HG03159 (cell line): ENCODE data around the gene OPRL1.

Experiments used
- ATAC-seq: cut with Tn5 transposase; IDR thresholded peaks from one replicate; pipeline ENCODE4 v1.9.1; 2021; ENCODE audit warnings: mild to moderate bottlenecking, moderate library complexity; ENCODE audit not compliant: unreplicated experiment

OPRL1 gene

DNA sequence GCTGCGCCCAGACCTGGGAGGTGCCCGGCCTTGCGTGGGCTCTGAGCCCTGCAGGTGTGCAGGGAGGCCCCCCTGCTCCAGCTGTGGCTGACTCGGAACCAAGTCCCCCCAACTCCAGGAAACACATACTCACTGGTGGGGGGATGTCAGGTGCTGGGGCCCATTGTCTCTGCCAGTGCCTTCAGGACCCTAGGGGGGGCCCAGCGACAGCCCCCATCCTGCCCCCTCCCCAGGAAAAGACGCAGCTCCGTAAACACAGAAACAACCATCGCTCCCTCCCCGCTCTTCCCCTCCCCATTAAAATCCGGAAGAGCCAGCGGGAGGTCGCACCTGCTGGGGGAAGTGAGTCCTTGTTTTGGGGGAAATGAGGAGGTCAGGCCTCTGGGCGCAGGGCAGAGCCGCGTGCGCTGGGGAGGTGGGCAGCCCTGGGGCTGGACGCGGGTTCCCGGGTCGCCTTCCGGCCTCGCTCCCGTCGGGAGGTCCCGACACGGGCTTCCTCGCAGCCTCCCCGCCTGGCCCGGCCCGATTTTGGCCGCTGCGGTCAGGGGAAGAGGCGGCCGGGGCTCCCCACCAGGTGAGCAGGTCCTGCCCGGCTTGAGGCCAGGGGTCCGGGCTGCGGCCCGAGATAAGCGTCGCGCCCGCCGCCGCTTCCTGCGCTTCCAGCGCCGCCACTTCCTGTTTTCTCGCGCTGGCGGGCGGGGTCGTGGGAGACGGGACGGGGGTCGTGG, 37.7 kb upstream of the OPRL1 start:
- no peak for ATAC-seq

- ATAC-seq, result no peak
Measured at GRCh38 chr20:64043768-64044167, 36.1 kb upstream of the OPRL1 start.

DNA sequence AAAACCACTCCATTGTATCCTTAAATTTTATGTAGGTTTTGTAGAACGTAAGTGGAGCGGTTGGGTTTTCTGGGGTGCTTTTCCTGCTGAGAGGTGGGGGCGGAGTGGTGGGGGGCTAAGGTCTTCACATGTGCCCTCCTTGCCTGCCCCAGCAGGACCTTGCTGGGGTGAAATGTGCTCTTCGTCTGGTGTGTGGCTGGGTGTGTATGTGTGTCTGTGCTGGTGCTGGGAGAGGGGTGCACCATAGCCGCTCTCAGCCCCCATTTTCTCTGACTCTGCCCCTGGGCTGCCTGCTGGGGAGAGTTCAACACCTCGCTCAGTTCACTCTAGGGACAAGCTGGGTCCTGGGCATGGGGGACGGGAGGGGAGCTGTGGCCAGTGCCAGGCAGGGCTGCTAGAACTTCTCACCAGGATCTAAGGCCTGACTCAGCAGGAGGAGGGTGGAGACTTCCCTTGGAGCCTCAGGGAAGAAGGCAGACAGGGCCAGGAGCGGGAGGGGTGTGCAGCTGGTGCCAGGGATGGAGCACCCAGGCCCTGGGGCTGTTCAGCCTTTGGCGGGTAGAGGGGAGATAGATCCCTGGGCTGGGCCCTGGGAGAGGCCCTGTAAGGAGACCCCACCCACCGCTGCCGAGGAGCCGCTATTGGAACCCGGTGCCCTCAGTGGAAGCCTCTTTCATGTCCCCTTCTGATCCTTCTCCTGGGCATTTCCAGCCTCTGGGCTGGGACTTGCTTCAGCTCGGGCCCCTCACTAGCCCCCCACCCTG, 35.2 kb upstream of the OPRL1 start:
- ATAC-seq, result no peak

DNA sequence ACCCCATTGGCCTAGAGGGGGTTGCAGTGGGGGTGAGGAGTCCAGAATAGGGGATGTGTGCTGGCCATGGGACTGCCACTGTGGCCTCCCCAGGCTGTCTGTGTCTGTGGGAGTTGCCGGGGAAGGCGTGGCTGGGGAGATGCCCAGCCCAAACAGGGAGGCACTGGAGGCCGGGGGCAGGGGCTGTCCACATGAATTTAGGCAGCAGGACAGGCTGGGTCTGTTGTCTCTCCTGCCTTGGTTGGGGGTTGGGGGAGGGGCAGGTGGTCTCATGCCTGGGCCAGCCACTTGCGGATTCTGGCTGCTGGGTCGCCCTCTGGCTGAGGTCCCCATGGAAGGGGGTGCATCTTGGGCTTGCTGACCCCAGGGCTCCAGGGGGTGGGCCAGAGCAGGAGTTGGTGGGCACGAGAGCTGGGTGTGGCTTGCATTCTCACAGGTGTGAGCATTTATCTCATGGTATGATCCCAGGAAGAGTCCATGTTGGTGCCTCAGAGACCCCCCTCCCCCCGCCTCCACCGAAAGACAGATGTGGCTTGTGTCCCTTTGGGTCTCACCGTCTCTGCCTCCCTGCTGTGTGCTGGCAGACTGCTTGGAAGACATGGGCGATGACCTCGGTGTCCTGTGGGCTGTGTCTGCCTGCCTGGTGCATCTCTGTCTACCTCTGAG, 34.4 kb upstream of the OPRL1 start:
- ATAC-seq, result no peak

DNA sequence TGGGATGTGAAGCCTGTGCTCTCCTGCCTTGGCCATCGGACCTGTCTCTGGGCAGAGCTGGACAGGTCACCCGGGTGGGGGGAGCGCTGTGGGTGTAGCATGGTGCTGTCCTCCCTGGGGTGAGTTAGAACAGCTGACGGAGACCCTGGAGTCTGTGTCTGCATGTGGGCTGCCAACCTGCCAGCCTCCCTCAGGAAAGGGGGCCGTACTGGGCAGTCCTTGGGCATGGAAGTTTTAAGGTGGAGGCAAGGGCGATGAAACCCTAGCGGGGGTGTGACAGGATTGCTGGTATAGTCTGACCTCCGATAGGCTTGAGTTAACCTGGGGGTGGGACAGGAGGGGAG, 32.9 kb upstream of the OPRL1 start:
- no peak for ATAC-seq

- ATAC-seq, result no peak
Measured at GRCh38 chr20:64047968-64048401, 31.9 kb upstream of the OPRL1 start.

DNA sequence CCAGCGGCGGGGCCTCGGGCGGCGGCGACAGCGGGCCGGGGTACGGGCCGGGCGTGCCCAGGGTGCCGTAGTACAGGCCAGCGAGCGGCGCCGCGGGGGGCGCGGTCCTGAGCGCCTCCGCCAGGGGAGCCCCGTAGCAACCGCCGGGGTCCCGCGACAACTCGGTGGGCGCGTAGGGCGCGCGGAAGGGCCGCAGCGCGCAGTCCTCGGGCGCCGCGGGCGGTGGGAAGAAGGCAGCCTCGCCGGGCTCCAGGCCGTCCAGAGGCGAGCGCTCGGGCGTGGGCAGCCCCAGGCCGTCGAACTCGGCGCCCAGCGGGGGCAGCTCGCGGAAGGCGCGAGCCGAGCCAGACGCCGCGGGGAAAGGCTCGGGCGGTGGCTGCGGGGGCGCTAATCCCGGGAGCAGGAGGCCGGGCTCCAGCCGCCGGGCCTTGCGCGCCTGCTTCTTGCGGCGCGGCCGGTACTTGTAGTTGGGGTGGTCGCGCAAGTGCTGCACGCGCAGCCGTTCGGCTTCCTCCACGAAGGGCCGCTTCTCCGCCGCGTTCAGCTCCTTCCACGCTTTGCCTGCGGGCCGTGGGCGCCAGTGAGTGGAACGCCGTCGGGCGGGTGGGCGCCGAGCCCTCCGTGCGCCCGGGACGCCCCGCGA, 31.4 kb upstream of the OPRL1 start:
- ATAC-seq, result no peak

DNA sequence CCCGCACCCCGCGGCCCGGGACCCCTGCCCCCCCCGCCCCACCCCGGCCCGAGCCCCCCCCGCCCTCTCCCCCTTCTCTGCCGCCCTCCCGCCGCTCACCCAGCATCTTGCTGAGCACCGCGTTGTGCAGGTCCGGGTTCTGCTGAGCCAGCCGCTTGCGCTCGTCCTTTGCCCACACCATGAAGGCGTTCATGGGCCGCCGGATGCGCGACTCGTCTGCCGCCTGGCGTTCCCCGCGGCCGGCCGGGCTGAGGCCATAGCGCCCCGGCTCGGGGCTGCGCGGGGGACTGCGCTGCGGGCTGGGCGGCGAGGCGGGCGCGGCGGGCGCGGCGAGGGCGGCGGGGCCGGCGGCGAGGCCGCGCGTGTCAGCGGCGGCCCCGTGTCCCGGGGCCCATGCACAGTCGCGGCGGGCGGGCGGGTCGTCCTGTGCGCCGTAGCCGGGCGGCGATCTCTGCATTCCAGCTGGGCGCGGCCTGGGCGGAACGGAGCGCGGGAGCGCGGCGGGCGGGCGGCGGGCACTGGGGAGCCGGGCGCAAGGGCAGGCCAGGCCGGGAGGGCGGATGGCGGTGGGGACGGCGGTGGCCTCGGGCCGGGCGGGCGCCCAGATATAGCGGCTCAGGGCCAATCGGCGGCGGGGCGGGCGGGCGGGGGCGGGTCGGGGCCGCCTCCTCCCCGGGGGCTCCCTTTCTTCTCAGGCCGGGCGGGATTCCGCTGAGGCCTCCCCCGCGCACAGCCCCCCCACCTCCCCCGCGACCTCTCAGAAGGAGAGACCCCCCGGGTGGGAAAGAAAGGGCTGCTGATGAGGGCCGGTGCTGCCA, 30.6 kb upstream of the OPRL1 start, which contains the start of gene SOX18:
Gene SOX18 (minus strand): TSS at position 580 of the 818 bp plus-strand sequence. CDS start 123 bp downstream, at position 457.
- no peak for ATAC-seq

- no peak for ATAC-seq
Measured at GRCh38 chr20:64049878-64050260, 30.0 kb upstream of the OPRL1 start.

DNA sequence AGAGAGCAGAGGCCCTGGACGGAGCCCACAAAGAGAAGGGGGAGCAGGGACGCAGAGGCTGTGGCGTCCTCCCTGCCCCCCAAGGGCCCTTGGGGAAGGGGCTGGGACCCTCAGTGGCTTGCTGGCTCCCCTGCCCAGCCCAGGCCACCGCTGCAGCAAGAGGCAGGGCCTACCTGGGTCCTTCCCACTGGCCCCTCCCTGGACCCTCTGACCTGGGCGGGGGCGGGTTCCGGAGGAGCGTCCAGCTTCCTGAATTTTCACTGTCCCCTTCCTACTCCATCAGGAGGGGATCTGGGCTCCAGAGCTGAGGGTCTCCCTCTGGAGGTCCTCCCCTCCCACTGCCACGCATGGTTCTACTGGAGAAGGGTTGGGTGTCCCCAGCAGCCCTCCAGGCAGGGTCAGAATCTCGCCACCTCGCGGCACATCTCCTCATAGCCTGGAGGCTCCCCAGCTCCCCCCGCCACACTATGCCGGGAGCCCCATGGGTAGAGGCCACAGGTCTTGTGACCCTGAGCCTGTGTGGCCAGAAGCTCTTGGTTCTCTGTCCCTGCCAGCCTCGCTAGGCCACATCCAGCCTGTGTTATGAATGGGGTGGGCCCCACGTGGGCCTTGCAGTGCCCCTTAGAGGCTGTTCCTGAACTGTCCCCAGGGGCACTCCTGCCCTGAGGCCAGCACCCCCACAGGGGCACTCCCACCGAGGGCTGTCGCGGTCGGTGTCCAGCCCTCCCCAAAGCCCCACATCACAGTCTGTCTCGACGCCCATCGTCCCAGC, 29.4 kb upstream of the OPRL1 start:
- no peak for ATAC-seq

GRCh38 chr20:64051033-64051452, 28.8 kb upstream of the OPRL1 start:
- ATAC-seq, result no peak

DNA sequence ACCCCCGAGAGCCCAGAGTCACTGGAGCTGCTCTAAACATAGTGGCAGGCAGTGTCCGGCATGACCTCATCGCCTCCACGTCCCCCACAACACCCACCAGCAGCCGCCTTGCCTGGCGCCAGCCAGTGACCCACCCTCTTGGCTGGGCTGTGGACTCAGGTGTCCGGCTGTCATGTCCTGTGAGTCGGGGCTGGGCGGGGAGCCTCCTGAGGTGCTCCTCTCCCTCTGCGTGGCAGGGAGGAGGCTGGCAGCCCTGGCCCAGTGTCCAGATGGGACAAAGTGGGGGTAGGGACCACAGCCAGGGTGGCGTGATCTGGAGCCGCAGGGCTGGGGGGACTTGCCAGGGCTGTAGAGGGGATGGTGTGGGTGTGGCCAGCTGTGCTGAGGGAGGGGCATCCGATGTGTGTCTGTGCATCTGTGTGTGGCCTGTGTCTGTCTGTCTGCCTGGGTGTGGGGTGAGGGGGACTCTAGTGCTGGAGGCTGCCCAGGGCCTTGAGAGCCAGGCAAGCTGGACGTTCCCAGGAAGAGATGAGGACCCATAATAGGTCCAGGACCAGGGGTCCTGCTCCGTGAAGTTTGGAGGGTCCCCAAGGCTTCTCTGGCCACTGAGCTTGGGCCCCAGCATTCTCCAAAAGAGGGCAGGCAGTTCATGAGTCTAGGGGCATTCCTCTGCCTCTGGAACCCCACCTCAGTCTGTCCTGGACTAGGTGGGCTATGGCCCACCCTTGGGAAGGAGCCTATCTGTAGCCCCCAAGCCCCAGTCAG, 28.1 kb upstream of the OPRL1 start:
- no peak for ATAC-seq

DNA sequence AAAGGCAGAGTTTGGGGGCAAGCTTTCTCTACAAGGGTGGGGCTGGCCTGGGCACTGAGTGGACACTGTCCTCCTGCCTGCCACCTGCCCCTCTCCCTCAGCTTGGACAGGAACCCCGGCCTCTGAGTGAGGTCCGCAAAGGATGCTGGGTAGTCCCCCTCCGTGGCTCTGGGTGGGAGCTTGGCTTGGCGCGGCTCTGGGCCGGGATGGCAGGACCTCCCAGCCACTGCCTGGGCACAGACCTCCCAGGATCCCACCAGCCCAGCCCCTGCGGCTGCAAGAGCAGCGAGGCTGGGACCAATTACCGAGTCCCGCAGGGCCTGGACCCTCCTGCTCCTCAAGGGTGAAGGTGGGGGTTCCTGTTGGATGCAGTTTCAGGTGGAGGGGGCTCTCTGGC, 27.6 kb upstream of the OPRL1 start:
- no peak for ATAC-seq

DNA sequence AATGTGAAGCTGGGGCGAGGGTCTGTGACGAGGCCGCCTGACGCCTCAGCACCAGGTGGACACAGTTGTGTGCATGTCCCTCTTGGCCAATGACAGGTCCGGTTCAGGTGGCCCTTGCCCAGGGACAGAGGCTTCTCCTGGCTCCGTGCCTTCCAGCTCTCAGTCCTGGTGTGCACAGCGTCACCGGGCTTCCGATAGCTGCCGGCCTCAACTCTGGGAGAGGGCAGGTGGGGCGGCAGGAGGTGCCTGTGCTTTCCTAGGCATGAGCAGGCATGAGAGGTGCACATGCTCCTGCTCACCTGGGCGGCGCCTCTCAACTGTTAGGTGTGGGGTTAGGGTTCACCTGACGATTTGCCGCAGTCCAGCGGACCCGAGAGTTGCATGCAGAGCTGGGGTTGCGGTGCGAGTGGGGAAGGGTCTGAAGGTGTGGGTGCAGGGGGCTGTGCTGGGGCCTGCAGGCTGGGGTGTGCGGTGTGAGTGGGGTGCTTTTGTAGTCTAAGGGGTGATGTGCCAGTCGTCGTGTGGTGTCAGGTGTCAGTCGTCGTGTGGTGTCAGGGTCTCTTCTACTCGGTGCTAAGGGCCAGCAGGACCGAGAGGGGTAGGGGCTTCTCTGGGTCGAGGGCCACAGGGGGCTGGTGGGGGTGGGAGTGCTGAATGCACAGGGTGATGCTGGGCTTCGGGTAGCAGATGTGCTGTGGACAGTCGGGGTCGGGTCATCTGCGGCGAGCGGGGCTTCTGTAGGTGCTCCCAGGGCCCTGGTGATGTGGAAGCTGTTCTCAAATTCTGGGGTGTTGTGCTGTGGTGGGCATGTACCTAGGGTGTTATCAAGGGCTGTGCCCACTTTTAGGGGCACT, 26.7 kb upstream of the OPRL1 start:
- no peak for ATAC-seq

GRCh38 chr20:64053841-64054661, 25.8 kb upstream of the OPRL1 start:
- ATAC-seq, result no peak

GRCh38 chr20:64055396-64055892, 24.4 kb upstream of the OPRL1 start:
- ATAC-seq, result no peak
